ENCODE measurements around the gene C4B. TPM values are rescaled to one million over a fixed set of nuclear protein-coding genes. Genes with fewer than 3 reads are reported as not detected.
A peak's percentile ranks its signal among the peaks of the same experiment; 100 is the strongest.

The C4B gene
- total and polyA plus RNA-seq, 9 of the 15 experiments (the other 6 are each of a cell fraction or from before 2014, with no cell fraction given), result 0.32 to 8.8 (median 5.4) TPM

DNA sequence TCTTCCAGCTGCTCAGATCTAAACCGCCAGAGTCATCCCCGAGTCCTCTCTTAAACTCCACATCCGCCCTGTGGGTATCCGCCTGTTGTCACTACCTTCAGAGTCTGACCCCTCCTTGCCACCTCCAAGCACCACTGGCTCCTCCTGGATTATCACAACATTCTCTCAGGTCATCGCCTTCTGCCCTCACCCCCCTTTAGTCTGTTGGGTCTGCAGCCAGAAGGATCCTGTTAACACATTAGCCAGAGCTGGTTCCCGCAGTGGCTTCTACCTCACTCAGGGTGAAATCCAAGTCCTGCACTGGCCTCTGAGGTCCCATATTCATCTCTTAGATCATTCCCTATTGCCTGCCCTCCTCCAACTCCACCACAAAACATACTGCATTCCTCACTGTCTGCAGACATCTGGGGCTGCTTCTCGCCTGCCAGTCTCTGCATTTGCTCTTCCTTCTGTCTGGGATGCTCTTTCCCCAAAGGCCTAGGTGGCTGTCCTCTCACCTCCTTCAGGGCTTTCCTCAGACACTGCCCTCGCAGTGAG is 60.5 kb downstream of the C4B start (continued):
- no peak for TF ChIP-seq FOXJ3 (CRISPR knock-in tag; IDR thresholded peaks at IDR 0.05)
- TF ChIP-seq ZNF707 (CRISPR knock-in tag; conservative IDR thresholded peaks at IDR 0.05), result no peak
- no peak for TF ChIP-seq SMARCE1 (IDR thresholded peaks at IDR 0.05)
- no peak for TF ChIP-seq KLF13 (tag; IDR thresholded peaks at IDR 0.05; ENCODE audit: borderline replicate concordance, low read depth)
- no peak for TF ChIP-seq FOSL1 (tag; conservative IDR thresholded peaks at IDR 0.05)
- TF ChIP-seq, protein P1, sequence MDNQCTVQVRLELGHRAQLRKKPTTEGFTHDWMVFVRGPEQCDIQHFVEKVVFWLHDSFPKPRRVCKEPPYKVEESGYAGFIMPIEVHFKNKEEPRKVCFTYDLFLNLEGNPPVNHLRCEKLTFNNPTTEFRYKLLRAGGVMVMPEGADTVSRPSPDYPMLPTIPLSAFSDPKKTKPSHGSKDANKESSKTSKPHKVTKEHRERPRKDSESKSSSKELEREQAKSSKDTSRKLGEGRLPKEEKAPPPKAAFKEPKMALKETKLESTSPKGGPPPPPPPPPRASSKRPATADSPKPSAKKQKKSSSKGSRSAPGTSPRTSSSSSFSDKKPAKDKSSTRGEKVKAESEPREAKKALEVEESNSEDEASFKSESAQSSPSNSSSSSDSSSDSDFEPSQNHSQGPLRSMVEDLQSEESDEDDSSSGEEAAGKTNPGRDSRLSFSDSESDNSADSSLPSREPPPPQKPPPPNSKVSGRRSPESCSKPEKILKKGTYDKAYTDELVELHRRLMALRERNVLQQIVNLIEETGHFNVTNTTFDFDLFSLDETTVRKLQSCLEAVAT (IDR thresholded peaks at IDR 0.05), result no peak
- TF ChIP-seq, protein P2, sequence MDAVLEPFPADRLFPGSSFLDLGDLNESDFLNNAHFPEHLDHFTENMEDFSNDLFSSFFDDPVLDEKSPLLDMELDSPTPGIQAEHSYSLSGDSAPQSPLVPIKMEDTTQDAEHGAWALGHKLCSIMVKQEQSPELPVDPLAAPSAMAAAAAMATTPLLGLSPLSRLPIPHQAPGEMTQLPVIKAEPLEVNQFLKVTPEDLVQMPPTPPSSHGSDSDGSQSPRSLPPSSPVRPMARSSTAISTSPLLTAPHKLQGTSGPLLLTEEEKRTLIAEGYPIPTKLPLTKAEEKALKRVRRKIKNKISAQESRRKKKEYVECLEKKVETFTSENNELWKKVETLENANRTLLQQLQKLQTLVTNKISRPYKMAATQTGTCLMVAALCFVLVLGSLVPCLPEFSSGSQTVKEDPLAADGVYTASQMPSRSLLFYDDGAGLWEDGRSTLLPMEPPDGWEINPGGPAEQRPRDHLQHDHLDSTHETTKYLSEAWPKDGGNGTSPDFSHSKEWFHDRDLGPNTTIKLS (IDR thresholded peaks at IDR 0.05; ENCODE audit: borderline replicate concordance, low read depth), result no peak

DNA sequence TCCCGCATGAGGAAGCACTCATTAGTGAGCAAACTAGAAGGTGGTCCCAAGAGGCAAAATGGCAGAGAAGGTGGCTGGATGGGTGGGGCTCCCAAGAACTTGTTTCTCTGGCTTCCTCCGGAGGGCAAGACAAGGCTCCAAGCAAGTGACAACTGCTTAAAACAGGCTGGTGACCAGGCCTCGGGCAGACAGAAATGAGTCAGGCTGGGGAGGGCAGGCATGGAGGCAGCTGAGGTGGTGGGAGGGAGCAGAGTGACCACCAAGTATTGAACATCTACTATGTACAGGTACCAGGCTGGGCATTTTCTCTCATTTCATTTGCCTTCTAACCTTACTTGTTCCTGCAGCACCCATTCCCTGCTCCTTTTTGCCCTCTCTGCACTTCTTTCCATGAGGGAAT is 61.2 kb downstream of the C4B start:
- Histone ChIP-seq H3K9ac (ENCODE audit: insufficient read depth in 1 of 2, low read depth in 2 of 2, low read length in 2 of 2) (no peak overlapping the region), H3K4me3 (no peak overlapping the region), H3K4me2 (ENCODE audit: insufficient read depth, low read length) (no peak overlapping the region), H3K9me1 (ENCODE audit: control insufficient read depth, insufficient read depth, low read length) (no peaks in the 10 kb centered on the region), H2AFZ (ENCODE audit: low read depth, low read length) (no peak overlapping the region), H3K9me3 (replicated peaks; ENCODE audit: control insufficient read depth, insufficient read depth, low read depth, low read length) (no peaks in the 10 kb centered on the region), H3K36me3 (ENCODE audit: control insufficient read depth, insufficient read depth, low read length) (no peaks in the 10 kb centered on the region), H3K27ac (ENCODE audit: extremely low read depth, low read depth, low read length) (no peak overlapping the region), H3K79me2 (ENCODE audit: control insufficient read depth, insufficient read depth, low read length) (no peaks in the 10 kb centered on the region), H3K27me3 (ENCODE audit: control insufficient read depth in 2 of 2, insufficient read depth in 2 of 2, low read length in 2 of 2) (peaks cover 36 to 52% of the 10 kb centered on the region in 2 experiments), H4K20me1 (replicated peaks; ENCODE audit: control insufficient read depth, insufficient read depth, low read length) (no peaks in the 10 kb centered on the region), H3K4me1 (replicated peaks in 1 of 2; ENCODE audit: control insufficient read depth in 2 of 2, insufficient read depth in 2 of 2, low read length in 2 of 2) (peaks cover 3 to 6% of the 10 kb centered on the region in 2 experiments)
- TF ChIP-seq ZC3H4 (CRISPR knock-in tag; IDR thresholded peaks at IDR 0.05; ENCODE audit: borderline replicate concordance), result 0 out of 2 replicates have a peak, but pooled peaks have one; percentile 36
- no peak for TF ChIP-seq MYC (IDR thresholded peaks at IDR 0.05; ENCODE audit: low read depth, low read length)
- no peak for TF ChIP-seq MYC (CRISPR knock-in tag; IDR thresholded peaks at IDR 0.05; ENCODE audit: borderline replicate concordance, low read depth)
- TF ChIP-seq ZBTB7A (IDR thresholded peaks at IDR 0.05; ENCODE audit: borderline replicate concordance, control insufficient read depth, low read depth, low read length), result 0 out of 2 replicates have a peak, but pooled peaks have one; percentile 18
- no peak for TF ChIP-seq XRCC4 (IDR thresholded peaks at IDR 0.05; ENCODE audit: extremely low read depth, insufficient read depth, insufficient read length)
- TF ChIP-seq ZFX (CRISPR knock-in tag; IDR thresholded peaks at IDR 0.05), result 0 out of 2 replicates have a peak, but pooled peaks have one; percentile 24
- no peak for DNase-seq (ENCODE audit: extremely low read depth in 1 of 4, low spot score in 3 of 4)
- ATAC-seq, result no peak
- intact Hi-C loops (cut with micrococcal nuclease), result no loop called here
- in situ Hi-C loops (cut with MboI), result no loop called here
- CTCF ChIA-PET (ENCODE audit: low intra/inter-chr PET ratio), result no interaction called here
- BruUV-seq (replicated peaks), result no TSS peak
- no peak for FAIRE-seq
- POLR2A ChIA-PET, result interaction anchor here (0.7 to 1.6 kb wide), 2 partner anchors 9 to 621 kb away, joined by 3 read pairs; no protein-coding TSS in a partner anchor
- 4% methylated on average over 3 of the region's 3 CpGs for WGBS (ENCODE audit: insufficient coverage, low coverage, missing lambda C conversion rate)

Data from K562 (cell line).